ENCODE results near the gene TMEM201.

The TMEM201 gene

GRCh38 chr1:9626201-9626608 lies 37.5 kb downstream of the TMEM201 start:
- no peak for DNase-seq

- peak in 1 of 2 experiments; percentile 24 for DNase-seq
Measured at GRCh38 chr1:9628541-9629444, 40.1 kb downstream of the TMEM201 start.

GRCh38 chr1:9629445-9630201 lies 40.9 kb downstream of the TMEM201 start:
- peak; percentile 93 to 95 for DNase-seq

- peak in 1 of 2 experiments; percentile 14 for DNase-seq
Measured at GRCh38 chr1:9630331-9631111, 41.8 kb downstream of the TMEM201 start.

GRCh38 chr1:9631613-9632012 lies 42.9 kb downstream of the TMEM201 start:
- no peak for DNase-seq

- no peak for DNase-seq
Measured at GRCh38 chr1:9633493-9633892, 44.8 kb downstream of the TMEM201 start.

GRCh38 chr1:9634582-9634981 lies 45.9 kb downstream of the TMEM201 start:
- no peak for DNase-seq

GRCh38 chr1:9639227-9639626 lies 50.5 kb downstream of the TMEM201 start:
- no peak for DNase-seq

- DNase-seq: peak; percentile 60 to 61
Measured at GRCh38 chr1:9643351-9644256, 54.9 kb downstream of the TMEM201 start.

GRCh38 chr1:9646037-9646436 lies 57.3 kb downstream of the TMEM201 start:
- no peak for DNase-seq

- DNase-seq: no peak
Measured at GRCh38 chr1:9648171-9648570, 59.5 kb downstream of the TMEM201 start.

- no peak for DNase-seq
Measured at GRCh38 chr1:9649769-9650168, 61.1 kb downstream of the TMEM201 start.

GRCh38 chr1:9651220-9651564 lies 62.5 kb downstream of the TMEM201 start:
- peak; percentile 44 to 74 for DNase-seq

- DNase-seq: peak; percentile 56 to 74
Measured at GRCh38 chr1:9651565-9652378, 63.1 kb downstream of the TMEM201 start, which contains the start of gene PIK3CD. PIK3CD (plus strand) TSS chr1:9651731; CDS start chr1:9710456, 58,725 bp downstream.

GRCh38 chr1:9652379-9653209 lies 63.9 kb downstream of the TMEM201 start:
- DNase-seq: peak; percentile 36 to 49

- no peak for DNase-seq
Measured at GRCh38 chr1:9653210-9653490, 64.4 kb downstream of the TMEM201 start.

GRCh38 chr1:9653491-9654050 lies 64.9 kb downstream of the TMEM201 start:
- no peak for DNase-seq

- DNase-seq: peak; percentile 82 to 84
Measured at GRCh38 chr1:9654051-9654833, 65.5 kb downstream of the TMEM201 start.

All from Kasumi-1 (cell line).